GM18505 (cell line): Measurements from ENCODE around the gene GIPC2.
"Not testable (repeated sequence)": the region's sequence is repeated elsewhere in the genome, so short reads cannot be mapped to it uniquely, and the experiment has no call there.

Experiments
- ATAC-seq: cut with Tn5 transposase; IDR thresholded peaks from one replicate; pipeline ENCODE4 v1.9.1; 2021; ENCODE audit not compliant: unreplicated experiment
- POLR2A ChIP-seq: IDR thresholded peaks from 4 replicates; pipeline ENCODE4 v1.6.1; 2011; ENCODE audit warnings: borderline replicate concordance; ENCODE audit not compliant: insufficient read depth, insufficient read length; ENCODE audit errors: extremely low read depth

GIPC2 gene

GRCh38 chr1:78047631-78048030 lies 1.9 kb downstream of the GIPC2 start:
- no peak for ATAC-seq
- TF ChIP-seq POLR2A: no peak

- TF ChIP-seq POLR2A: no peak
- no peak for ATAC-seq
Observed at GRCh38 chr1:78048446-78048845, 2.7 kb downstream of the GIPC2 start.

GRCh38 chr1:78049396-78049795 lies 3.6 kb downstream of the GIPC2 start:
- ATAC-seq: no peak
- TF ChIP-seq POLR2A: no peak

- no peak for ATAC-seq
- no peak for TF ChIP-seq POLR2A
Observed at GRCh38 chr1:78051005-78051404, 5.2 kb downstream of the GIPC2 start.

- TF ChIP-seq POLR2A: no peak
- no peak for ATAC-seq
Observed at GRCh38 chr1:78052685-78053405, 7.1 kb downstream of the GIPC2 start.

GRCh38 chr1:78053498-78053897 lies 7.7 kb downstream of the GIPC2 start:
- no peak for TF ChIP-seq POLR2A
- no peak for ATAC-seq

GRCh38 chr1:78054559-78054958 lies 8.8 kb downstream of the GIPC2 start:
- no peak for TF ChIP-seq POLR2A
- no peak for ATAC-seq

- no peak for ATAC-seq
- no peak for TF ChIP-seq POLR2A
Observed at GRCh38 chr1:78054972-78055371, 9.2 kb downstream of the GIPC2 start.

- TF ChIP-seq POLR2A: no peak
- no peak for ATAC-seq
Observed at GRCh38 chr1:78055565-78056132, 9.9 kb downstream of the GIPC2 start.

- TF ChIP-seq POLR2A: no peak
- no peak for ATAC-seq
Observed at GRCh38 chr1:78058670-78059069, 12.9 kb downstream of the GIPC2 start.

- TF ChIP-seq POLR2A: no peak
- ATAC-seq: peak; percentile 96
Observed at GRCh38 chr1:78060857-78061563, 15.2 kb downstream of the GIPC2 start.

GRCh38 chr1:78061825-78062523 lies 16.2 kb downstream of the GIPC2 start:
- ATAC-seq: no peak
- no peak for TF ChIP-seq POLR2A

GRCh38 chr1:78064886-78065285 lies 19.1 kb downstream of the GIPC2 start:
- not testable (repeated sequence) for ATAC-seq

- no peak for TF ChIP-seq POLR2A
- ATAC-seq: no peak
Observed at GRCh38 chr1:78068681-78069283, 23.0 kb downstream of the GIPC2 start.

- no peak for TF ChIP-seq POLR2A
- no peak for ATAC-seq
Observed at GRCh38 chr1:78069784-78070183, 24.0 kb downstream of the GIPC2 start.
